ENCODE data around the gene MORN4.
"Not testable (repeated sequence)": the region's sequence is repeated elsewhere in the genome, so short reads cannot be mapped to it uniquely, and the experiment has no call there.

MORN4 gene

DNA sequence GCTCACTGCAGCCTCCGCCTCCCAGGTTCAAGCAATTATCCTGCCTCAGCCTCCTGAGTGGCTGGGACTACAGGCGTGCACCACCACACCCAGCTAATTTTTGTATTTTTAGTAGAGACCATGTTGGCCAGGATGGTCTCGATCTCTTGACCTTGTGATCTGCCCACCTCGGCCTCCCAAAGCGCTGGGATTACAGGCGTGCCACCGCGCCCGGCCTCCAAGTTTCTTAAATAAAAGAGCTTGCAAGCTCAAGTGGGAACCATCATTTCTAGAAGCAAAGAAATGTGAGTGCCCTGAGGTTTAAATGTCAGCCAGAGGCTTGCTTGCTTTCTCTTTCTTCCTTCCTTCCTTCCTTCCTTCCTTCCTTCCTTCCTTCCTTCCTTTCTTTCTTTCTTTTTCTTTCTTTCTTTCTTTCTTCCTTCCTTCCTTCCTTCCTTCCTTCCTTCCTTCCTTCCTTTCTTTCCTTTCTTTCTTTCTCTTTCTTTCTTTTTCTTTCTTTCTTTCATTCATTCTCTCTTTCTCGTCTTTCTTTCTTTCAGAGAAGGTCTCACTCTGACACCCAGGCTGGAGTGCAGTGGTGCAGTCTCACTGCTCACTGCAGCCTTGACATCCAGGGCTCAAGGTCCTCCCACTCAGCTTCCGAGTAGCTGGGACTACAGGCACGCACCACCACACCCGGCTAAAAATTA lies 9.3 kb upstream of the MORN4 start:
- FAIRE-seq; DNase-seq (ENCODE audit: extremely low spot score, insufficient read length, low read depth): not testable (repeated sequence)

GRCh38 chr10:97640868-97641811 lies 7.8 kb upstream of the MORN4 start:
- DNase-seq (ENCODE audit: extremely low spot score, insufficient read length, low read depth) (no peak), FAIRE-seq (peak; percentile 62)

- peak; percentile 97 for DNase-seq (ENCODE audit: extremely low spot score, insufficient read length, low read depth)
- FAIRE-seq: peak; percentile 100
These were observed 7.0 kb upstream of the MORN4 start, which contains the start of gene PI4K2A for GRCh38 chr10:97640174-97640867. Gene PI4K2A, plus strand, starts transcription at chr10:97640671. Its CDS starts 72 bp downstream, at chr10:97640743.

GRCh38 chr10:97639090-97639489 lies 5.8 kb upstream of the MORN4 start:
- not testable (repeated sequence) for FAIRE-seq; DNase-seq (ENCODE audit: extremely low spot score, insufficient read length, low read depth)

DNA sequence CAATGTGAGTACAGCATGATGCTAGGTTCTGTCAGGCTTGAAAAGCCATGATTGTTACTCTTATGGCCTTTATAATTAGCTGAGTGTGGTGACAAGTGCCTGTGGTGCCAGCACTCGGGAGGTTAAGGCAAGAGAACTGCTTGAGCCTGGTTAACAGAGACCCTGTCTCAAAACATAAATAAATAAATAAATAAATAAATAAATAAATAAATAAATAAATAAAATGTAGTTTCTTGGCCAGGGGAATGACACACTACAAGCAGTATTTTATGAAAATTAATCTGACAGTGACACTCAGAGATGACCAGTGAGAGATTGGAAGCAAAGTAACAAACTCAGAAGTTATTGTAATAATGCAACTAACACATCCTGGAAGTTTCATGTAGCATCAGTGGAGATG lies 2.3 kb upstream of the MORN4 start:
- no peak for FAIRE-seq

DNA sequence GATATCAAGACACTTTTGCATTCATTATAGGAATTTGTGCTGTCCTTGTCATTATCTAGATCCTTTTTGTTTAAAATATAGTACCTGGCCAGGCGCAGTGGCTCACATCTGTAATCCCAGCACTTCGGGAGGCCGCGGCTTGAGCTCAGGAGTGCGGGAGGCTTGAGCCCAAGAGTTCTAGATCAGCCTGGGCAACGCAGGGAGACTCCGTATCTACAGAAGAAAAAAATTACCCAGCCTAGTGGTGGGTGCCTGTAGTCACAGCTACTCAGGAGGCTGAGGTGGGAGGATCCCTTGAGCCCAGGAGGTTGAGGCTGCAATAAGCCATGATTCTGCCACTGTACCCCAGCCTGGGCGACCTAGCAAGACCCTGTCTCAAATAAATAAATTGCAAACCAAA lies 621 bp upstream of the MORN4 start:
- DNase-seq (ENCODE audit: extremely low spot score, insufficient read length, low read depth): no peak
- FAIRE-seq: no peak

More for the DNA sequence above, 2.3 kb upstream of the MORN4 start:
- DNase-seq (ENCODE audit: extremely low spot score, insufficient read length, low read depth): no peak

- no peak for FAIRE-seq
- DNase-seq (ENCODE audit: extremely low spot score, insufficient read length, low read depth): no peak
These were observed 2.2 kb downstream of the MORN4 start for GRCh38 chr10:97631098-97631497.

DNA sequence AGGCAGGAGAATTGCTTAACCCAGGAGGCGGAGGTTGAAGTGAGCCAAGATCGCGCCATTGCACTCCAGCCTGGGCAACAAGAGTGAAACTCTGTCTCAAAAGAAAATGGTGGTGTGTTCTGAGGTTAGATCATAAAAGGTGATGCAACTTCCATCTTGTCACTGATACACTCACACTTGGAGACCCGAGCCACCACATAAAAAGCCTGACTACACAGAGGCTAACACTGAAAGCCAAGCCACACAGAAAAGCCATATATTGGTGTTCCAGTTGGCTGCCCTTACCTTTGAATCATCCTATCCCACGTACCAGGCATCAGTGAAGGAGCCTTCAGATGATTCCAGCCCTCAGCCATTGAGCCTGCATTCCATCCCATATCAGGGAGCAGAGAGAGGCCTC lies 4.0 kb downstream of the MORN4 start:
- no peak for DNase-seq (ENCODE audit: extremely low spot score, insufficient read length, low read depth)

DNA sequence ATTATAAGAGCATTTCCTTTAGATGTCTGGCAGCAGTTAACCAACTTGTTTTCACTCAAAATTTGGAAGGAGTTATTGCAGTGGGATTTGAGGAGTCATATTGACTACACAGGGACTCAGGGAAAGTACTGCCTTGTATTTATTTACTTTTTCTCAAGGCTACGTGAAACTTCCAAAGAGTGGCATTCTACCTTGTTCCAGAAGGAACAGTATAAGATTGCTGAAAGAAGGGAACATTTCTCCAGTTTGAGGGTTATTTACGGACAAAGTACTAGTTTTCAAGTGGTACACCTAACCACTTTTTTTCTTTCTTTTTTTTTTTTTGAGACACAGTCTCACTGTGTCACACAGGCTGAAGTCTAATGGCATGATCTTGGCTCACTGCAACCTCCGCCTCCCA lies 5.1 kb downstream of the MORN4 start:
- DNase-seq (ENCODE audit: extremely low spot score, insufficient read length, low read depth) (no peak), FAIRE-seq (no peak)

More for the DNA sequence above, 4.0 kb downstream of the MORN4 start:
- FAIRE-seq: no peak

DNA sequence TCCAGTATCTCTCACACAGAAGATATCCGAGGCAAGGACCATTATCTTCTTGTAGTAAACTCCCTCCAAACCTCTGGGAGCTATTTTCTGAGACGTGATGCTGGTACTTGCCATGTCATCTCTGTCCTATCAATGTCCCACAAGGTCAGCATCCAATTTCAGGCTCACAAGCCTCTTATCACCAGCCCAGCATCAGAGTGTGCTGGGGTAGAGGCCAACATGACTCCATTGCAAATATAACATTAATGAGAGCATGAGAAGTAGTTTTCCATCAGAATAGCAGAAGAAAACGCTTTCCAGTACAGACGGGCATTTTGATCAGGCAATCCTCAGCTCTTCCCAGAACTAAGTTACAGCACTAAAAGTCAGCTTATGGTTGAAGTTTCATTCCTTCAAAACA lies 5.6 kb downstream of the MORN4 start:
- FAIRE-seq (no peak), DNase-seq (ENCODE audit: extremely low spot score, insufficient read length, low read depth) (no peak)

- FAIRE-seq (no peak), DNase-seq (ENCODE audit: extremely low spot score, insufficient read length, low read depth) (no peak)
These were observed 10.0 kb downstream of the MORN4 start for GRCh38 chr10:97623277-97623676.

GRCh38 chr10:97618733-97619132 lies 14.6 kb downstream of the MORN4 start:
- DNase-seq (ENCODE audit: extremely low spot score, insufficient read length, low read depth): no peak
- FAIRE-seq: no peak

DNA sequence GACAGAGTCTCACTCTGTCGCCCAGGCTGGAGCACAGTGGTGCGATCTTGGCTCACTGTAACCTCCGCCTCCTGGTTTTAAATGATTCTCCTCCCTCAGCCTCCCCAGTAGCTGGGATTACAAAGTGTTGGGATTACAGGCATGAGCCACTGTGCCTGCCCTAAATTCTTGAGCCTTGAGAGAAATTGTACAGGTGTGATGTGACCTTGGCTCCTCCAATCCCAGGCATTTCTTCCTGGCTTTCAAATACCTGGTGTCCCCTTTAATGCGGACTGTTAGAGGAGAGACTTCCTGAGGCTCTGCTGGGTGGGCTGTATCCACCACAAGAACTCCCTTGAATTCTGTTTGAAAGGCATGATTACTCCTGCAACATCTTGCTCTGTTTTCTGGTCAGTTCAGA lies 15.0 kb downstream of the MORN4 start:
- no peak for FAIRE-seq

GRCh38 chr10:97612386-97612785 lies 20.9 kb downstream of the MORN4 start:
- FAIRE-seq (peak; percentile 65), DNase-seq (ENCODE audit: extremely low spot score, insufficient read length, low read depth) (no peak)

More for the DNA sequence above, 15.0 kb downstream of the MORN4 start:
- no peak for DNase-seq (ENCODE audit: extremely low spot score, insufficient read length, low read depth)

DNA sequence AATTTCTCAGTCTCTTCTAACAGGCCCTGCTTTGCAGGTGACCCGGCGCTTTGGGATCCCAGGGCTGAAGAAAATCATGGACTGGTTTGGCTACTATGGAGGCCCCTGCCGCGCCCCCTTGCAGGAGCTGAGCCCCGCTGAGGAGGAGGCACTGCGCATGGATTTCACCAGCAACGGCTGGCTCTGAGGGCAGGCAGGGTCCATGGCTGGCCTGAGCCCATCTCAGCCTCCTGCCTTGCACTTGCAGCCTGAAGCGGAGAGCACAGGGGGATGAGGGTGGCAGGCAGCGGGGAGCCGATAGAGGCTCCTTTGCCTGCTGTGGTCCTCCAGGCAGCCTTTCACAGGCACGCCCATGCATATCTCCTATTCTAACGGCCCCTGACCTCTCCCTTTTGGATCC lies 21.8 kb downstream of the MORN4 start:
- FAIRE-seq: no peak
- DNase-seq (ENCODE audit: extremely low spot score, insufficient read length, low read depth): no peak

DNA sequence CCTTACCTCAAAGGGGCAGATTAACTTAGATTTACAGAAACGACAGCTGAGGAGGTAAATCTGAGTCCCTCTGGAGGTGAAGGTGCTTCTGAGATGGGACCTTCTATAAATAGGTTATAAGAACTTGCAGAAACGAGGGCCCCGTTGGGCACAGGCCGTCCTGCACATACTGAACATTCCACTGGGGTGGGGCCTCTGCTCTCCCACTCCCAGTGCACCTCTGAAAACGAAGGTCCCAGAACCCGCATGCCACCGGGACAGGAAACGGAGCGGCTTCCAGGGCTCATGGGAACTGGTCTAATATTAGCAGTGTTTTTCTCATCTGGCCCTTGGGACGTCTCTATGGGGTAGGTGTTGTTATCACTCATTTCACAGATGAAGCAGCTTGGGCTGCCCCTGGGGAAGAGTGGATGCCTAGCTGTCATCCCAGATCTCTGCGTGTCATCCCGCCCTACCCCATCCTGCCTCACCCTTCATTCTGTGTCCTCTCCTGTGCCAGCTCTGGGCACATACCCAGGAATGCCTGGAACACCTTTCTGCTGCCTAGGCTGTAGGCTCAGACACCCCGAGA lies 24.2 kb downstream of the MORN4 start:
- DNase-seq (ENCODE audit: extremely low spot score, insufficient read length, low read depth) (no peak), FAIRE-seq (no peak)

GRCh38 chr10:97607095-97607636 lies 26.1 kb downstream of the MORN4 start:
- DNase-seq (ENCODE audit: extremely low spot score, insufficient read length, low read depth) (no peak), FAIRE-seq (no peak)

DNA sequence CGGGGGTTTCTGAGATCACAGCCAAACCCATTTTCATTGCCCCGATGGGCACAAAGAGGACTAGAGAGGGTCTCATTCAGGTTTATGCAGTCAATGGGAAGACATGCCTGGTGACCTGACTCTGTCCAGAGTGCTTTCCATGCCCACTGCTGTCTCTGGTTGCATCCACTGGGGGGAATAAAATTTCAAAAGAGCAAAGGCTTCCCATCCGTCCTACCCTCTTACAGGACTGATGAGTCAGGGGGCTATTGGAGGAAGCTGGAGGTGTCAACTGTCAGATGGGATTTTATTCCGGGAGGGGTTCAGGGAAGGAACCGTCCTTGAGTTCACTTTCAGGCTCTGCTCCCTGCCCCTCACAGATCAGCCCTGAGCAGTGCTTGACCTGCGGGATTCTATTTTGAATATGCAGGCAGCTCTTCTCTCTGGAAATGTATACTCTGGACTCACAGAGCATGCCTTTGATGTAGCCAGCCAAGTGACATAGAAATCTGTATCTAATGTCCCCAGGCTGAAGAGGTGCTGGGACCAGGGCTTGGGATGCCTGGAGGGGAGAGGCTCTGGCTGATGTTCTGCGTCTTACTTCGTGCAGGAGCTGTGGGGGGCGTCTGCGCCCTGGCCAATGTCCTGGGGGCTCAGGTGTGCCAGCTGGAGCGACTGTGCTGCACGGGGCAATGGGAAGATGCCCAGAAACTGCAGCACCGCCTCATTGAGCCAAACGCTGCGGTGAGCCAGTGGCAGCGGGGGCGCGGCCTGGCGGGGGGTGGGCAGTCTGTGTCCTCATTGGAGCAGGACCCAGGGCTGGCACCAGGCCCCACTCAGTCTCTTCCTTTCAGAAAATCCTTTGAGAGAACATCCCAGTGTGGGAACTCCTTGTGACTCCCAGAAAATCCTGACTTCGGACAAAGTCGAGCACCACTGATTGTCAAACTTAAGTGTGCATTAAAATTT lies 31.8 kb downstream of the MORN4 start:
- DNase-seq (ENCODE audit: extremely low spot score, insufficient read length, low read depth): no peak
- FAIRE-seq: no peak

DNA sequence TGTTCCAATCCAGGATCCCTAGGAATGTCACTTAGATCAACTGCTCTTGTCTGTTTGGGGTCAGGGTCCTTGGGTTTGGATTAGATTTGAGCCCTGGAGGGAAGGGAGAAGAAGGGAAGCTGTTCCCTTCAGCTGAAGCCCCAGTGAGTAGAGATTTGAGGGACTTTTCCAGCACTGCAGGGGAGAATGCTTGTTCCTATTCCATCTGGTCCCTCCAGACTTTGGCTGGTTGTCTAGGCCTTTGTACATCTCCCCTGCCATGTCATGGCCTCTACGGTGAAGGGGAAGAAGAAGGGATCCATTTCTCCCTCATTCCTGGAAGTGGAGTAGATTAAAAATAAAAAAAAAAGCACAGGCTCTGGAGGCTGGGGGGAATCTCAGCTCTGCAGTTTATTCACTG lies 32.7 kb downstream of the MORN4 start:
- no peak for FAIRE-seq
- DNase-seq (ENCODE audit: extremely low spot score, insufficient read length, low read depth): no peak

All from GM18507 (cell line).